Prostate gland (tissue), 2 donors: ENCODE data around the gene FBXL5. TPM values are rescaled to one million over a fixed set of nuclear protein-coding genes. Genes with fewer than 3 reads are reported as not detected.

Experiments used
- DNase-seq: peaks from one replicate; pipeline ENCODE4 v3.0.0-alpha.2; 2019; ENCODE audit warnings: low spot score
- H3K27ac ChIP-seq, 2 donors: fragments of 200-600 bp; sonication (generic); 2 replicates each; pipeline ENCODE4 v1.5.1; 2017 to 2019
- H3K27me3 ChIP-seq: fragments of 200-600 bp; sonication (generic); replicated peaks from 2 replicates; pipeline ENCODE4 v1.5.1; 2019; ENCODE audit not compliant: insufficient read depth
- H3K36me3 ChIP-seq, 2 donors: fragments of 200-600 bp; sonication (generic); 1 replicate in 1 of 2; 2 replicates in 1 of 2; pipeline versions ENCODE4 v1.5.1 to v1.8.1; 2017 to 2019
- H3K4me1 ChIP-seq: fragments of 200-600 bp; sonication (generic); replicated peaks from 2 replicates; pipeline ENCODE4 v1.5.1; 2019
- H3K4me3 ChIP-seq, 2 donors: fragments of 200-600 bp; sonication (generic); 2 replicates each; pipeline ENCODE4 v1.5.1; 2017 to 2019
- H3K9me3 ChIP-seq: fragments of 200-600 bp; sonication (generic); 2 replicates; pipeline ENCODE4 v1.5.1; 2017
- CTCF ChIP-seq, 4 experiments: fragments of 200-600 bp in 2 of 4; fragments of 450-650 bp in 2 of 4; sonication (generic) in 2 of 4; IDR thresholded peaks; 1 replicate in 3 of 4; 2 replicates in 1 of 4; pipeline ENCODE4 v1.5.1; 2016 to 2019; ENCODE audit warnings: antibody characterized with exemption in 4 of 4, mild to moderate bottlenecking in 2 of 4, moderate library complexity in 2 of 4
- POLR2A ChIP-seq: fragments of 450-650 bp; IDR thresholded peaks from one replicate; pipeline ENCODE4 v1.6.1; 2016; ENCODE audit warnings: antibody characterized with exemption, mild to moderate bottlenecking
- POLR2AphosphoS5 ChIP-seq: sonication (generic); formaldehyde crosslinking; IDR thresholded peaks from one replicate; pipeline ENCODE4 v1.6.1; 2017; ENCODE audit warnings: antibody characterized with exemption
- WGBS: methylation state at CpG from one replicate; pipeline ENCODE4 v1.1.5; 2018; 5-methylcytosine and 5-hydroxymethylcytosine counted together
- intact Hi-C: fragments of 100-400 bp; cut with DNase I; formaldehyde crosslinking; loops from one replicate; pipeline ENCODE4 v1.14.2; 2022
- total RNA-seq, 2 donors: library from RNA; depleted of rRNA; stranded (reverse); fragments of >200 nt; gene quantifications; one replicate each; pipeline ENCODE4 v1.1.0, GENCODE V29; 2016

FBXL5 gene
- total RNA-seq, 2 donors from 2014 or later: 86.0 to 123 TPM

- H3K27ac ChIP-seq: no peak overlapping the region
- no peak for DNase-seq
- no peak overlapping the region for H3K4me3 ChIP-seq
- no peaks in the 10 kb centered on the region for H3K9me3 ChIP-seq
- TF ChIP-seq POLR2AphosphoS5: no peak
- no peak for TF ChIP-seq POLR2A
- TF ChIP-seq CTCF (IDR thresholded peaks at IDR 0.05): no peak
- WGBS: 100% methylated on average over 1 of the region's 1 CpG
- intact Hi-C loops: no loop called here
- H3K4me1 ChIP-seq: no peaks in the 10 kb centered on the region
- no peaks in the 10 kb centered on the region for H3K27me3 ChIP-seq
- no peaks in the 10 kb centered on the region for H3K36me3 ChIP-seq
These were observed 18.2 kb upstream of the FBXL5 start for GRCh38 chr4:15673337-15673736.

GRCh38 chr4:15672101-15672500 is 16.9 kb upstream of the FBXL5 start:
- intact Hi-C loops: no loop called here
- no peaks in the 10 kb centered on the region for H3K27me3 ChIP-seq
- 98% methylated on average over 3 of the region's 3 CpGs for WGBS
- H3K9me3 ChIP-seq: no peaks in the 10 kb centered on the region
- H3K4me3 ChIP-seq: no peak overlapping the region
- H3K27ac ChIP-seq: no peak overlapping the region
- TF ChIP-seq POLR2A (no peak), CTCF (IDR thresholded peaks at IDR 0.05) (no peak), POLR2AphosphoS5 (no peak)
- H3K36me3 ChIP-seq: no peaks in the 10 kb centered on the region
- DNase-seq: no peak
- no peaks in the 10 kb centered on the region for H3K4me1 ChIP-seq

GRCh38 chr4:15670576-15670975 is 15.4 kb upstream of the FBXL5 start:
- TF ChIP-seq POLR2AphosphoS5: no peak
- DNase-seq: no peak
- Histone ChIP-seq H3K36me3 (no peaks in the 10 kb centered on the region), H3K27ac (no peak overlapping the region), H3K4me1 (no peaks in the 10 kb centered on the region), H3K4me3 (no peak overlapping the region), H3K9me3 (no peaks in the 10 kb centered on the region), H3K27me3 (no peaks in the 10 kb centered on the region)
- 94% methylated on average over 3 of the region's 3 CpGs for WGBS
- intact Hi-C loops: no loop called here

- Histone ChIP-seq H3K36me3 (no peaks in the 10 kb centered on the region), H3K4me1 (no peaks in the 10 kb centered on the region), H3K27me3 (no peaks in the 10 kb centered on the region), H3K27ac (no peak overlapping the region), H3K9me3 (no peaks in the 10 kb centered on the region), H3K4me3 (no peak overlapping the region)
- intact Hi-C loops: no loop called here
- WGBS: 88% methylated on average over 1 of the region's 1 CpG
- DNase-seq: no peak
- TF ChIP-seq POLR2AphosphoS5 (no peak), POLR2A (no peak), CTCF (IDR thresholded peaks at IDR 0.05) (no peak)
These were observed 13.6 kb upstream of the FBXL5 start for GRCh38 chr4:15668566-15669435.

GRCh38 chr4:15667006-15667405 is 11.8 kb upstream of the FBXL5 start:
- WGBS: 90% methylated on average over 4 of the region's 4 CpGs
- no peaks in the 10 kb centered on the region for H3K9me3 ChIP-seq
- no peaks in the 10 kb centered on the region for H3K36me3 ChIP-seq

More at GRCh38 chr4:15667006-15667405, 11.8 kb upstream of the FBXL5 start:
- Histone ChIP-seq H3K4me3 (no peak overlapping the region), H3K27me3 (no peaks in the 10 kb centered on the region), H3K27ac (no peak overlapping the region), H3K4me1 (no peaks in the 10 kb centered on the region)
- TF ChIP-seq CTCF (IDR thresholded peaks at IDR 0.05) (no peak), POLR2A (no peak), POLR2AphosphoS5 (no peak)
- intact Hi-C loops: no loop called here
- DNase-seq: no peak
